Chondrocyte (in vitro differentiated cells): Measurements from ENCODE around the gene NR1H3. TPM values are rescaled to one million over a fixed set of nuclear protein-coding genes. Genes with fewer than 3 reads are reported as not detected.

Experiments used
- DNase-seq: peaks from one replicate; pipeline ENCODE4 v3.0.0; 2021; ENCODE audit warnings: mixed read lengths, low spot score
- H3K27ac Mint-ChIP-seq: one replicate; pipeline ENCODE4 v1.8.0; 2021; ENCODE audit warnings: mild to moderate bottlenecking, moderate library complexity, mixed read lengths; ENCODE audit not compliant: unreplicated experiment
- H3K27me3 Mint-ChIP-seq: 2 replicates; pipeline ENCODE4 v1.8.0; 2021; ENCODE audit warnings: low read depth, mixed read lengths
- H3K36me3 Mint-ChIP-seq: 2 replicates; pipeline ENCODE4 v1.8.0; 2021; ENCODE audit warnings: low read depth, mixed read lengths
- H3K4me1 Mint-ChIP-seq: 2 replicates; pipeline ENCODE4 v1.8.0; 2021; ENCODE audit warnings: low read depth, mild to moderate bottlenecking, mixed read lengths
- H3K4me3 Mint-ChIP-seq: one replicate; pipeline ENCODE4 v1.8.0; 2021; ENCODE audit warnings: mild to moderate bottlenecking, moderate library complexity, mixed read lengths; ENCODE audit not compliant: unreplicated experiment
- H3K9me3 Mint-ChIP-seq: 2 replicates; pipeline ENCODE4 v1.8.0; 2021; ENCODE audit warnings: low read depth, mixed read lengths
- total RNA-seq: library from RNA; stranded (reverse); gene quantifications from 3 replicates; pipeline ENCODE4 v1.2.1, GENCODE V29; 2021
- TF ChIP-seq, protein P1 (sequence below): fragments of 200-600 bp; sonication (generic); IDR thresholded peaks from 2 replicates; pipeline ENCODE4 v1.5.0; 2021; ENCODE audit warnings: antibody characterized with exemption, mild to moderate bottlenecking, moderate library complexity

NR1H3 gene
- total RNA-seq, 1 donor from 2014 or later, result 3.2 TPM

DNA sequence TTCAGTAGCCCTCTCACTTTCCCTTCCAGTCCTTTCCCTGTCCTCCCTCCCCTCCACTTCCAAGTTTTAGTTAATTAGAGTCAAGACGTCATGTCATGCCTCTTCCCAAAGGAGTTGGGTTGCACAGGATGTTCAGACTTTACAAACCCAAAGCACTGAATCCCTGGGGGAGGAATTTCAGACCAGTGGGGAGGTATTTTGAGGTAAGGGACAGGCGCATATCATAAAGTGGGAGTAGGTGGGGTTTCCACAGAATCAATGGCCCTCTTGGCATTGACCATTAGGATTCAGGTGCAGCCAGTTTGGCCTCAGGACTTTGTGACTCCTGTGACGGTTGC, 8.4 kb upstream of the NR1H3 start:
- Mint-ChIP-seq H3K4me3 (peak overlapping the region; percentile 93), H3K4me1 (peaks cover 24% of the 10 kb centered on the region), H3K9me3 (no peaks in the 10 kb centered on the region), H3K27ac (no peak overlapping the region), H3K36me3 (peaks cover 2% of the 10 kb centered on the region), H3K27me3 (no peaks in the 10 kb centered on the region)
- DNase-seq, result no peak
- TF ChIP-seq, protein P1, sequence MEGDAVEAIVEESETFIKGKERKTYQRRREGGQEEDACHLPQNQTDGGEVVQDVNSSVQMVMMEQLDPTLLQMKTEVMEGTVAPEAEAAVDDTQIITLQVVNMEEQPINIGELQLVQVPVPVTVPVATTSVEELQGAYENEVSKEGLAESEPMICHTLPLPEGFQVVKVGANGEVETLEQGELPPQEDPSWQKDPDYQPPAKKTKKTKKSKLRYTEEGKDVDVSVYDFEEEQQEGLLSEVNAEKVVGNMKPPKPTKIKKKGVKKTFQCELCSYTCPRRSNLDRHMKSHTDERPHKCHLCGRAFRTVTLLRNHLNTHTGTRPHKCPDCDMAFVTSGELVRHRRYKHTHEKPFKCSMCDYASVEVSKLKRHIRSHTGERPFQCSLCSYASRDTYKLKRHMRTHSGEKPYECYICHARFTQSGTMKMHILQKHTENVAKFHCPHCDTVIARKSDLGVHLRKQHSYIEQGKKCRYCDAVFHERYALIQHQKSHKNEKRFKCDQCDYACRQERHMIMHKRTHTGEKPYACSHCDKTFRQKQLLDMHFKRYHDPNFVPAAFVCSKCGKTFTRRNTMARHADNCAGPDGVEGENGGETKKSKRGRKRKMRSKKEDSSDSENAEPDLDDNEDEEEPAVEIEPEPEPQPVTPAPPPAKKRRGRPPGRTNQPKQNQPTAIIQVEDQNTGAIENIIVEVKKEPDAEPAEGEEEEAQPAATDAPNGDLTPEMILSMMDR, result no peak

DNA sequence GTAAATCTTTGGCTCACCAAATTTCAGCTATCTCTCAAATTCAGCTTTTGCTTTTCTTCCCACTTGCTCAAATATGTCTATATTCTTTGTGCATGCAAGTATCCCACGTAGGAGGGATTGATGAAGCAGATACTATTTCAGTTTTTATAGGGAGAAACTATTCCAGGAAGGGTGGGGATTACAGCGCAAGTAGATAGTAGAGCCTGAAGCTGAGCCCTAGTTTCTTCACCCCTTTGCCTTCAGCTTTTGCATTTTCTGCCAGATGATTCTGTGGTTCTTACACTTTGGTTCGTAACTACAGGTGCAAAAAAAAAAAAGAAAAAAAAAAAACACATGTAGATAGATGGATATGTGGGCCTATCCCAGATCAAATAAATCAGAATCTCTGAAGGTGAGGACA, 6.0 kb upstream of the NR1H3 start:
- TF ChIP-seq, protein P1, result no peak
- Mint-ChIP-seq H3K4me1 (peaks cover 34% of the 10 kb centered on the region), H3K36me3 (no peaks in the 10 kb centered on the region), H3K27ac (no peak overlapping the region), H3K27me3 (no peaks in the 10 kb centered on the region), H3K4me3 (no peak overlapping the region), H3K9me3 (no peaks in the 10 kb centered on the region)
- no peak for DNase-seq

DNA sequence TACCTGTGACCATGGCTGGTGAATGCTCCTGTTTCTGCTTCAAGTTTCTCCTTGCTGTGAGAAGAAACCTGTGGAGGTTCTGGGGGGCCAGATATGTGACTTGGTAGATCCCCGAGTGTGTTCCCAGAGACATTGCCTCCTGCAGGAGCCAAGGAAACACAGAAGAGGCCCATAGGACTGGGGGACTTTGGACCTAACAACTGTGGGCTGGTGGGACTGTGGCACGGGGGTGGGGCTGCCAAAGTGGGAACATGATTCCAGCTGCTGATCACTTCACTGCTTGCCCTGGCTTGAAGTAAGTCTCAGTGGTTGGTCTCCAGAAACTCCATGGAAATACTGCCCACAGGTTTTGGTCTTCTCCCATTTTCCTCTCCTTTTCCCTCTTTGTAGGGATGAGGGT, 4.1 kb upstream of the NR1H3 start:
- no peaks in the 10 kb centered on the region for H3K9me3 Mint-ChIP-seq
- H3K4me1 Mint-ChIP-seq, result peaks cover 32% of the 10 kb centered on the region
- H3K4me3 Mint-ChIP-seq, result no peak overlapping the region

DNA sequence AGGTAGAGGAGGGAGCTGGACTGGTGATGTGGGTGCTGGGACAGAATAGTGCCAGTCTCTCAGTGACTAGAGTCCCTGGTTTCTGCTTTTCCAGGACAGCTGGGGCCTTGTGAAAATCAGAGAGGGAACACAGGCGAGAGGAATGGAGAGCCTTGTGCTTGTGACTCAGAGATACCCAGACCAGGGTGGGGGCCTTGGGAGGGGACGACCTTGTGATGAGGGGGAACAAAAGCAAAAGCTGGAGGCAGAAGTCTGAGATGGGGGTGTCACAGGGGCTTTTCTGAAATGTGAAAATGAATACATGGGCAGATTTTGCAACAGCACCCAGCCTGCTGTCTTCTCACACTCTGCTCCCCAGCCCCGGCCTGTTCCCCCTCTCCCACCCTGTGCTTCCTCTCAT, 3.4 kb upstream of the NR1H3 start:
- peaks cover 32% of the 10 kb centered on the region for H3K4me1 Mint-ChIP-seq
- peak overlapping the region; percentile 78 for H3K27ac Mint-ChIP-seq
- TF ChIP-seq, protein P1, result no peak
- H3K27me3 Mint-ChIP-seq, result no peaks in the 10 kb centered on the region
- H3K4me3 Mint-ChIP-seq, result no peak overlapping the region
- no peaks in the 10 kb centered on the region for H3K9me3 Mint-ChIP-seq
- H3K36me3 Mint-ChIP-seq, result no peaks in the 10 kb centered on the region
- peak; percentile 42 for DNase-seq

More for the DNA sequence above, 4.1 kb upstream of the NR1H3 start:
- Mint-ChIP-seq H3K27me3 (no peaks in the 10 kb centered on the region), H3K27ac (no peak overlapping the region), H3K36me3 (no peaks in the 10 kb centered on the region)
- TF ChIP-seq, protein P1, result no peak
- peak; percentile 43 for DNase-seq

DNA sequence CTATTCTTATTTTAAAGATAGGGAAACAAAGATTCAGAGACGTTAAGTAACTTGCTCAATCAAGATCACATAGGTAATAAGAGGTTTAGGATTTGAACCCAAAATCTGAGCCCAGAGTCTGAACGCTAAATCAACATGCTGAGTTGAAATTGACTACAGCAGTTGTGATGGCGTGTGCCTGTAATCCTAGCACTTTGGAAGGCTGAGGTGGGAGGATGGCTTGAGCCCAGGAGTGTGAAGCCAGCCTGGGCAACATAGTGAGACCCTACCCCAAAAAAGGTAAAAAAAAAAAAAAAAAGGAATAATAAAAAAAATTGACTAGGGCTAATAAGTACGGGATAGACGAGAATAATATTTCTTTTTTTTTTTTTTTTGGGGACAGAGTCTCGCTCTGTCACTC, 1.4 kb upstream of the NR1H3 start:
- Mint-ChIP-seq H3K4me1 (peaks cover 31% of the 10 kb centered on the region), H3K27ac (no peak overlapping the region), H3K36me3 (no peaks in the 10 kb centered on the region), H3K4me3 (no peak overlapping the region), H3K9me3 (no peaks in the 10 kb centered on the region), H3K27me3 (no peaks in the 10 kb centered on the region)
- TF ChIP-seq, protein P1, result no peak
- no peak for DNase-seq
